AG09309 (cell line): ENCODE results near the gene UBE2I.

Source experiments
- DNase-seq: peaks from one replicate; pipeline ENCODE4 v3.0.0-alpha.2; 2010; ENCODE audit warnings: low read depth
- H3K4me3 ChIP-seq: 2 replicates; pipeline ENCODE4 v1.5.1; 2011; ENCODE audit warnings: mild to moderate bottlenecking, low read depth, low read length, moderate library complexity; ENCODE audit not compliant: control insufficient read depth
- CTCF ChIP-seq: IDR thresholded peaks from 2 replicates; pipeline ENCODE4 v1.5.1; 2011; ENCODE audit warnings: mild to moderate bottlenecking, low read depth, low read length, inconsistent platforms; ENCODE audit not compliant: insufficient read depth, control insufficient read depth; ENCODE audit errors: missing control alignments

UBE2I gene

GRCh38 chr16:1282324-1282973 is 27.0 kb upstream of the UBE2I start:
- DNase-seq: no peak
- no peak for TF ChIP-seq CTCF
- no peak overlapping the region for H3K4me3 ChIP-seq

- H3K4me3 ChIP-seq: no peak overlapping the region
- no peak for DNase-seq
- TF ChIP-seq CTCF: no peak
These were observed 26.1 kb upstream of the UBE2I start for GRCh38 chr16:1283296-1283695.

- no peak for DNase-seq
- no peak for TF ChIP-seq CTCF
- no peak overlapping the region for H3K4me3 ChIP-seq
These were observed 25.3 kb upstream of the UBE2I start for GRCh38 chr16:1283996-1284616.

GRCh38 chr16:1285669-1286512 is 23.5 kb upstream of the UBE2I start:
- no peak for TF ChIP-seq CTCF
- no peak for DNase-seq
- H3K4me3 ChIP-seq: no peak overlapping the region

- no peak for TF ChIP-seq CTCF
- H3K4me3 ChIP-seq: no peak overlapping the region
These were observed 22.8 kb upstream of the UBE2I start for GRCh38 chr16:1286513-1287094.

GRCh38 chr16:1287982-1288670 is 21.3 kb upstream of the UBE2I start:
- H3K4me3 ChIP-seq: no peak overlapping the region
- no peak for TF ChIP-seq CTCF
- DNase-seq: no peak

More at GRCh38 chr16:1286513-1287094, 22.8 kb upstream of the UBE2I start:
- no peak for DNase-seq
